Mesendoderm (in vitro differentiated cells): ENCODE data around the gene GABRB3.

ENCODE experiments used
- DNase-seq: peaks from one replicate; pipeline ENCODE4 v3.0.0; 2013
- H2AK5ac ChIP-seq: 2 replicates; pipeline ENCODE4 v1.6.1; 2013; ENCODE audit warnings: low read length, inconsistent platforms
- H2BK120ac ChIP-seq: 2 replicates; pipeline ENCODE4 v1.6.1; 2013; ENCODE audit warnings: low read depth, mild to moderate bottlenecking, low read length, moderate library complexity, mixed read lengths
- H2BK15ac ChIP-seq: replicated peaks from 2 replicates; pipeline ENCODE4 v1.6.1; 2013; ENCODE audit warnings: low read depth, mild to moderate bottlenecking, moderate library complexity
- H2BK5ac ChIP-seq: 2 replicates; pipeline ENCODE4 v1.6.1; 2013; ENCODE audit warnings: low read length, inconsistent platforms
- H3K18ac ChIP-seq: 2 replicates; pipeline ENCODE4 v1.6.1; 2013; ENCODE audit warnings: mild to moderate bottlenecking, low read length, mixed read lengths
- H3K23ac ChIP-seq: one replicate; pipeline ENCODE4 v1.6.1; 2013; ENCODE audit warnings: low read length
- H3K27ac ChIP-seq: 2 replicates; pipeline ENCODE4 v1.5.1; 2013; ENCODE audit warnings: low read depth, mild to moderate bottlenecking, inconsistent platforms, low read length, moderate library complexity
- H3K27me3 ChIP-seq: 2 replicates; pipeline ENCODE4 v1.6.1; 2013; ENCODE audit warnings: low read length, control low read depth, mild to moderate bottlenecking, inconsistent platforms; ENCODE audit not compliant: insufficient read depth, poor library complexity
- H3K36me3 ChIP-seq: 2 replicates; pipeline ENCODE4 v1.6.1; 2013; ENCODE audit warnings: low read length, inconsistent platforms; ENCODE audit not compliant: control insufficient read depth, insufficient read depth
- H3K4ac ChIP-seq: one replicate; pipeline ENCODE4 v1.6.1; 2013; ENCODE audit warnings: low read depth, mild to moderate bottlenecking, low read length, moderate library complexity
- H3K4me1 ChIP-seq: 2 replicates; pipeline ENCODE4 v1.6.1; 2013; ENCODE audit warnings: low read depth, low read length, inconsistent platforms; ENCODE audit not compliant: control insufficient read depth
- H3K4me2 ChIP-seq: 2 replicates; pipeline ENCODE4 v1.6.1; 2013; ENCODE audit warnings: low read length
- H3K4me3 ChIP-seq: 2 replicates; pipeline ENCODE4 v1.5.1; 2013; ENCODE audit warnings: mild to moderate bottlenecking, low read length
- H3K56ac ChIP-seq: one replicate; pipeline ENCODE4 v1.6.1; 2013; ENCODE audit warnings: low read length
- H3K79me1 ChIP-seq: 2 replicates; pipeline ENCODE4 v1.6.1; 2013; ENCODE audit warnings: low read length, inconsistent platforms
- H3K79me2 ChIP-seq: 2 replicates; pipeline ENCODE4 v1.6.1; 2013; ENCODE audit warnings: mild to moderate bottlenecking, low read length; ENCODE audit not compliant: control insufficient read depth, insufficient read depth
- H3K9ac ChIP-seq: 2 replicates; pipeline ENCODE4 v1.6.1; 2013; ENCODE audit warnings: low read length, inconsistent platforms
- H4K5ac ChIP-seq: one replicate; pipeline ENCODE4 v1.6.1; 2013; ENCODE audit warnings: low read length
- H4K8ac ChIP-seq: one replicate; pipeline ENCODE4 v1.6.1; 2013; ENCODE audit warnings: low read depth, mild to moderate bottlenecking, control low read depth, low read length, moderate library complexity
- WGBS: extraction: QIAGEN DNeasy Blood & Tissue Kit; methylation state at CpG from one replicate; pipeline ENCODE4 v1.1.7; 2013; ENCODE audit warnings: low lambda C conversion rate, missing lambda C conversion rate; ENCODE audit not compliant: insufficient coverage; ENCODE audit errors: extremely low coverage; 5-methylcytosine and 5-hydroxymethylcytosine counted together

The GABRB3 gene

GRCh38 chr15:26670116-26670515 lies 102.8 kb downstream of the GABRB3 start:
- Histone ChIP-seq H3K18ac (no peak overlapping the region), H3K79me2 (peaks cover 18% of the 10 kb centered on the region), H3K27ac (no peak overlapping the region), H4K5ac (no peak overlapping the region), H3K4me2 (no peak overlapping the region), H3K36me3 (no peaks in the 10 kb centered on the region), H2AK5ac (no peak overlapping the region), H3K23ac (no peak overlapping the region), H3K27me3 (no peaks in the 10 kb centered on the region), H3K9ac (no peak overlapping the region), H2BK15ac (no peak overlapping the region), H2BK5ac (no peak overlapping the region), H2BK120ac (no peak overlapping the region), H3K4me1 (peaks cover 11% of the 10 kb centered on the region), H3K56ac (no peak overlapping the region), H3K4ac (no peak overlapping the region), H4K8ac (no peak overlapping the region), H3K4me3 (no peak overlapping the region), H3K79me1 (peaks cover 10% of the 10 kb centered on the region)
- no CpG with 5 or more reads among the region's 32 CpGs for WGBS
- no peak for DNase-seq

- peak overlapping the region; percentile 2 for H2BK120ac ChIP-seq
- no peaks in the 10 kb centered on the region for H3K27me3 ChIP-seq
- peak overlapping the region; percentile 18 for H3K4ac ChIP-seq
- peaks cover 8% of the 10 kb centered on the region for H3K79me1 ChIP-seq
- peaks cover 13% of the 10 kb centered on the region for H3K4me1 ChIP-seq
- no peak overlapping the region for H2BK5ac ChIP-seq
- no peak overlapping the region for H3K4me2 ChIP-seq
- H3K36me3 ChIP-seq, result no peaks in the 10 kb centered on the region
- peak overlapping the region; percentile 26 for H3K56ac ChIP-seq
- no CpG with 5 or more reads among the region's 14 CpGs for WGBS
- peak; percentile 70 for DNase-seq
- H2BK15ac ChIP-seq, result no peak overlapping the region
- H3K9ac ChIP-seq, result no peak overlapping the region
- no peak overlapping the region for H3K4me3 ChIP-seq
- no peak overlapping the region for H3K27ac ChIP-seq
- H3K79me2 ChIP-seq, result peaks cover 21% of the 10 kb centered on the region
- no peak overlapping the region for H3K23ac ChIP-seq
- H4K8ac ChIP-seq, result no peak overlapping the region
- no peak overlapping the region for H4K5ac ChIP-seq
- H3K18ac ChIP-seq, result no peak overlapping the region
- H2AK5ac ChIP-seq, result no peak overlapping the region
Observed at GRCh38 chr15:26667222-26667988, 105.5 kb downstream of the GABRB3 start.

DNA sequence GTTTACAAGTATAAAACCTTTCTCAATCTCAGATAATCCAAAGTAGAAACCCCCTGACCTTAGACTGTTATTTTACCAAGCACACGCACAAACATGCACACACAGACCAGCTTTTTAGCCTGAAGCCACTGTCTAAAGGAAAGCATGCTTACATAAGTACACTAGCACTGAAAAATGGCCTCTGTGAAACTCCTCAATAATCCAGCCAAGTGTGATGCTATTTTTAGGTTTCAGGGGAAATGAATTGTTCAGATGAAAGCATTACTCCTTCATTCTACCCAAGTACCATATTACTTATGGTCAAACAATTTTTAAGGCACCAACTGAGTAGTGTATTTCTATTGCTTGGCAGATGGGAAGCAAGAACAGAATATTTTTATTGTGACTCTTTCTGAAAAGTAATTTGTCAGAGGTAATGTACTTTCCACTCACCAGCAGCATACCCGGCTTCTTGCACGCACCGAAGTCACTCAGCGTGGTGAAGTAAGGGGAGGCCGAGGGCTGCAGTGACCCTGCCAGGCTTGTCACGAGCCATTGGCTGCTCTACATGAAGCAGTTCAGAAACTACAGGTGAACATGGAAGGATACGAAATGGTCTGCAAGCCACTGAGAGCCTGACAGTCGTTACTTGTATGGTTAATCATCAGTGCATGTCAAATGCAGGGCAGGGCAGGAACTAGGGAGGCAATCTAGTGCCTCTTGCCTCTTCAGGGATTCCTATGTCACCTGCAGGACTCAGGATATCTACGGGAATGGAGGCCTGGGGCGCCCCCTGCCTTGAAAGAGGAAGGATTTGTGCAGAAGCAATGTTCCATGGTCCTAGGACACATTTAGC lies 106.7 kb downstream of the GABRB3 start:
- no CpG with 5 or more reads among the region's 11 CpGs for WGBS
- Histone ChIP-seq H3K4me3 (no peak overlapping the region), H3K9ac (no peak overlapping the region)

GRCh38 chr15:26662283-26662682 lies 110.6 kb downstream of the GABRB3 start:
- Histone ChIP-seq H2BK5ac (peak overlapping the region; percentile 29), H4K8ac (no peak overlapping the region), H3K79me1 (peaks cover 18% of the 10 kb centered on the region), H2AK5ac (no peak overlapping the region), H3K27ac (no peak overlapping the region), H3K36me3 (no peaks in the 10 kb centered on the region), H3K9ac (peak overlapping the region; percentile 6), H3K27me3 (no peaks in the 10 kb centered on the region), H4K5ac (no peak overlapping the region), H3K4me2 (no peak overlapping the region), H3K56ac (peak overlapping the region; percentile 65), H2BK120ac (no peak overlapping the region), H3K4me3 (no peak overlapping the region), H3K79me2 (peaks cover 38% of the 10 kb centered on the region), H3K23ac (peak overlapping the region; percentile 56), H3K4me1 (peaks cover 8% of the 10 kb centered on the region), H2BK15ac (no peak overlapping the region), H3K4ac (no peak overlapping the region), H3K18ac (no peak overlapping the region)
- no CpG with 5 or more reads among the region's 6 CpGs for WGBS
- DNase-seq, result no peak

More for the DNA sequence above, 106.7 kb downstream of the GABRB3 start:
- Histone ChIP-seq H3K4me1 (peaks cover 12% of the 10 kb centered on the region), H2BK15ac (no peak overlapping the region), H4K5ac (no peak overlapping the region), H4K8ac (no peak overlapping the region), H3K4me2 (no peak overlapping the region), H2AK5ac (no peak overlapping the region), H3K56ac (peak overlapping the region; percentile 38), H3K4ac (no peak overlapping the region), H3K18ac (no peak overlapping the region), H3K36me3 (no peaks in the 10 kb centered on the region), H3K79me2 (peaks cover 27% of the 10 kb centered on the region), H2BK5ac (no peak overlapping the region), H3K27me3 (no peaks in the 10 kb centered on the region), H3K23ac (no peak overlapping the region), H3K79me1 (peaks cover 12% of the 10 kb centered on the region), H3K27ac (no peak overlapping the region), H2BK120ac (no peak overlapping the region)
- peak; percentile 90 for DNase-seq

GRCh38 chr15:26661748-26662147 lies 111.1 kb downstream of the GABRB3 start:
- H3K27ac ChIP-seq, result no peak overlapping the region
- no peak overlapping the region for H2BK120ac ChIP-seq
- H3K18ac ChIP-seq, result no peak overlapping the region
- H2BK15ac ChIP-seq, result no peak overlapping the region
- no peaks in the 10 kb centered on the region for H3K27me3 ChIP-seq
- H3K23ac ChIP-seq, result no peak overlapping the region
- WGBS, result no CpG with 5 or more reads among the region's 7 CpGs
- H4K5ac ChIP-seq, result no peak overlapping the region
- H3K9ac ChIP-seq, result no peak overlapping the region
- no peak overlapping the region for H3K4me2 ChIP-seq
- no peak overlapping the region for H4K8ac ChIP-seq
- H2AK5ac ChIP-seq, result no peak overlapping the region
- DNase-seq, result no peak
- H3K79me1 ChIP-seq, result peaks cover 18% of the 10 kb centered on the region
- no peak overlapping the region for H3K4me3 ChIP-seq
- H3K4ac ChIP-seq, result no peak overlapping the region
- no peak overlapping the region for H3K56ac ChIP-seq
- peaks cover 38% of the 10 kb centered on the region for H3K79me2 ChIP-seq
- no peaks in the 10 kb centered on the region for H3K36me3 ChIP-seq
- H2BK5ac ChIP-seq, result no peak overlapping the region
- H3K4me1 ChIP-seq, result peaks cover 7% of the 10 kb centered on the region
